Mononuclear cell (primary cell): ENCODE results near the gene PIEZO1. TPM values are rescaled to one million over a fixed set of nuclear protein-coding genes. Genes with fewer than 3 reads are reported as not detected.
A peak's percentile ranks its signal among the peaks of the same experiment; 100 is the strongest.

Experiments
- H3K27me3 ChIP-seq: 2 replicates; pipeline ENCODE4 v1.6.0; 2011; ENCODE audit warnings: low read length, control low read depth; ENCODE audit not compliant: insufficient read depth
- H3K4me1 ChIP-seq: 2 replicates; pipeline ENCODE4 v1.5.1; 2011; ENCODE audit warnings: mild to moderate bottlenecking, low read length, control low read depth; ENCODE audit not compliant: insufficient read depth
- H3K4me3 ChIP-seq: 2 replicates; pipeline ENCODE4 v1.5.1; 2011; ENCODE audit warnings: mild to moderate bottlenecking, low read length, moderate library complexity
- H3K9me3 ChIP-seq: 2 replicates; pipeline ENCODE4 v1.5.1; 2011; ENCODE audit warnings: low read depth, mild to moderate bottlenecking, control low read depth, low read length
- total RNA-seq: library from RNA; depleted of rRNA; stranded (reverse); fragments of >200 nt; gene quantifications from one replicate; pipeline ENCODE4 v1.2.3, GENCODE V29; 2012

PIEZO1 gene
- total RNA-seq, 1 donor: 54.5 TPM

DNA sequence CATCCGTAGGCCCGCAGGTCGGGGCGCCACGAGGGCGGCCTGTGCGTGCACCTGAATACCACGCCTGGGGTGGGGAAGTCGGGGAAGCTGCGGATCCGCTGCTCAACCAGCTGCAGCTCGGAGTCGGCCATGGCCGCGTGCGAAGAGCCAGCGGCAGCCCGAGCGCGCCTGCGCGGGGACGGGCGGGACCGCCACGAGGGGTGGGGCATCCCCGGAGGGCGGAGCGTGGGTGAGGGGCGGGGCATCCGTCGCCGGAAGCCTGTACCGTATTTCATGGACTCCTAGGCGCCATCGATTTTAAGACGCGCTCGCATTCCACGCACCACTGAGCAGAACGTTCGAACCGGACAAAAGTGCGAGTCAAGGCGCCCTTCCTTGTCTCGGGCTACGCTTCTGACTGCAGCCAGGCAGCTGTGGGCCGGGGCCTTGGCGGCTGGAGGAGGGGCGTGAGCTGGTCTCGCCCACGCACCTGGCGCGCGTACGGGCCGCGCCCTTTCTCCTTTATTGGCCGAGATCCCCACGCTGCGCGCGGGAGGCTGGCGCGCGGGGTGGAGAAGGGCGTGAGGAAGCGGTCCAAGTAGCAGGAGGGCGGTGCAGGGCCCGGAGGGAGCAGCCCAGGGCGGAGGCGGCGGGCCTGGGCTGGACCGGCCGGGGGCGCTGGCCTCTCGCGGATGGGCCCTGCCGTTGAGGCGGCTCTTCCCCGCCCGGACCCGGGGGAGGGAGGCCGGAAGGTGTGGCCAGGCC is 26.9 kb upstream of the PIEZO1 start, which contains the start of gene APRT:
Gene APRT (minus strand): TSS at position 160 of the 744 bp plus-strand sequence. CDS start 29 bp downstream, at position 131.
- no peaks in the 10 kb centered on the region for H3K9me3 ChIP-seq
- no peaks in the 10 kb centered on the region for H3K27me3 ChIP-seq
- H3K4me1 ChIP-seq: peaks cover 34% of the 10 kb centered on the region
- H3K4me3 ChIP-seq: peak within 1 kb of the TSS; percentile 48

DNA sequence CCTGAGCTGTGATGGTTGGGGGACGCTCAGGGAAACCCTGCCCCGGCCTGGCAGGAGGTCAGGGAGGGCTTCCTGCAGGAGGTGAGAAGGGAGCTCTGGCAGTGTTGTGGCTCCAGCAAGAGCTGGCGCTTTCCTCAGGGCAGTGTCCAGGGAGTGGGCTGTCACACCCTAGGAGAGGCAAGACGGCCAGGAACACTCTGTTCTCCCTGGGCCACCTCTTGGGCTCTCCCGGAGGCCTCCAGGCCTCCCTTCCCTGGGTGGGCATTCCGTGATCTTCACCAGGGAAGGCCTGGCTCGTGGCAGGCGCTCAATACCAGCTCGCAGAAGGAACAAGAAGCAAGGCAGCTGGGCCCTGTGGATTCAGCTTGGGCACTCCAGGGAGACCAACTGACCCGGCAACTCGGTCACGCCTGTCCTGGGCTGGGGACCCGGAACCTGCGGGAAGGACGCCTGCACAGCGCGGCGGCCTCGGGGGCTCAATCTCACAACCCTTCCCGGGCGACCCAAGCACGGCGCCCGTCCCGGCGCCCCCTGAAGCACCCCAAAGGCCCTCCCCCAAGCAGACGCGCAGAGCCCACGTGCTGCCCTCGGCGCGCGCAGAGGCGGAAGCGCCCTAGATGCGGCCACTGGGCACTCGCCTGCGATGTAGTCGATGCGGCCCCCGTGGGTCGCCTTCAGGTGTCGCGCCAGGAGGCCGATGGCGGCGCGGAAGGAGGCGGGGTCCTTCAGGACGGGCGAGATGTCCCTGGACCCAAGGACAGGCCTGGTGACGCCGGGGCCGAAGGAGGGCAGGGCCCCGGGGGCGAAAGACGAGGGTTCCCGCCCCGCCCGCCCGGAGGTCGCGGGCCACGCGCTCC is 26.1 kb upstream of the PIEZO1 start:
- Histone ChIP-seq H3K4me3 (peak overlapping the region; percentile 48), H3K27me3 (no peaks in the 10 kb centered on the region), H3K9me3 (no peaks in the 10 kb centered on the region), H3K4me1 (peaks cover 34% of the 10 kb centered on the region)

DNA sequence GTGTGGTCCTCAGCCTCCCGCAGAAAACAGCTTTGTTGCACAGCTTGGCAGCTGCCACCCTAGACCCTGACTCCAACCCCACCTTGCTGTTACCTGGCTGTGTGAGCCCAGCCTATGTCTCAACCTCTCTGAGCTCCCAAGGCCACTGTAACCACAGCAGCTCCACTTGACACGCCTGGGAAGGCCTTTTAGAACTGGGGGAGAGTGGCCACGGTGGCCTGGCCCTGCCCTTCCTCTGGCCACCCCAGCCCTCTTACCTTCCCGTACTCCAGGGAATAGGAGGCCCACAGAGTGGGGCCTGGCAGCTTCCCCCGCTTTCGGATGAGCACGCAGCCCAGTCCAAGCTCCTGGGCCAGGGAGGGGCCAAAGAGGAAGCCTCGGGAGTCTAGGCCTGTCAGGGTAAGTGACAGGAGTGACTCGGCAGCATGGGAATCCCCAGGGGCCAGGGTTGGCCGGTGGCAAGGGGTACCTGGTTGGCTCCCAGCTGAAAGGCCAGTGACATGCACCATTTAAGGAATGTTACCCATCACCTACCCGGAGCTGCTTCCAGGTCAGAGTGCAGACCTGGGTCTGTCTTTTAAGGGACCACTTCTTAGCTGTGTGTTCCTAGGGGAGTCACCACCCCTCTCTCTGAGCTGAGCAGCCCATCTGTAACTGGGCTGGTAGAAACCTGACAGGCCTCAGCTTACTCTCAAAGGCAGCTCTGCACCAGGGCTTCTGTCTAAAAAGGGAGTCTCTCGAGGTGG is 25.3 kb upstream of the PIEZO1 start:
- Histone ChIP-seq H3K27me3 (no peaks in the 10 kb centered on the region), H3K9me3 (no peaks in the 10 kb centered on the region), H3K4me3 (peak overlapping the region; percentile 48), H3K4me1 (peaks cover 34% of the 10 kb centered on the region)

DNA sequence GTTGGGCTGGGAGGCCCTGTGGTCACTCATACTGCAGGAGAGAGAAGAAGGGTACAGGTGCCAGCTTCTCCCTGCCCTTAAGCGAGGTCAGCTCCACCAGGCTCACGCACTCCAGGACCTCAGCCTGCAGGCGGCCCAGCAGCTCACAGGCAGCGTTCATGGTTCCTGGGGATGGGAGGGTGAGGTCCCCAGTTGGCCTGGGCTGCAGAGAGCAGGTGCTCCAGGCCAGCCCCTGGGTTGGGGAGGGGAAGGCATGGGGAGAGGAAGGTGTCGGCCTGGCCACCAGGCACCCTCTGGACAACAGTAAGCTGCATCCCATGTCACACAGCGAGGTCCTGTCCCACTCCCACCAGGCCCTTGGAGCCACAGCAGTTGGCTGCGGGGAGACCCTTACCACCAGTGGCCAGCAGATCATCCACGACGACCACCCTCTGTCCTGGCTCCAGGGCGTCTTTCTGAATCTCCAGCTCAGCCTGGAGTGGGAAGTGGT is 24.7 kb upstream of the PIEZO1 start:
- no peak overlapping the region for H3K4me3 ChIP-seq
- H3K4me1 ChIP-seq: peaks cover 39% of the 10 kb centered on the region
- no peaks in the 10 kb centered on the region for H3K27me3 ChIP-seq
- no peaks in the 10 kb centered on the region for H3K9me3 ChIP-seq

DNA sequence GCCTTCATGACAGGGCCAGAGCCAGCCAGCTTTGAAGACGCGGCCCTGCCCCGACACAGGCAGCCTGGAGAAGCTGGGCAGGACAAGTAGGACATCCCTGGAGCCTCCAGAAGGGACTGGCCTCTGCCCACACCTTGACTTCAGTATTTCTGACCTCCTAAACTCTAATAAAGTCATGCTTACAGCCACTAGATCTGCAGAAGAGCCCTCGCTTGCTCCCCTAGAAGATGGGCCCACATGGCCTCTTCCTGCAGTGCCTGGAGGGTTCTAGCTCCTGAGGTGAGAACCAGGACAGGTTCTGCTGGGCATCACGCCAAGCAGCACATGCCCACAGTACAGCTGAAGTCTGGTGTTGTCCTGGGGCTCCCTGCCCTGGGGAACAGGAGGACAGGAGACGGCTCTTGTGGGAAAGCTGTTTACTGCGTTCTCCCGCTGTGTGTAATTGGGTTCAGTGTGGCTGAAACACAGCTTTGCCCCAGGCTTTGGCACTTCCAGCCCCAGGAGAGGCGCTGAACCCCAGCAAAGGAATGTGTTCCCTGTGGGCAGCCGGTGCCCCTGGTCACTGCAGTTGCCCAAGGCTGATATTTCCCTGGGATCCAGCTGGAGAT is 24.2 kb upstream of the PIEZO1 start:
- Histone ChIP-seq H3K4me3 (no peak overlapping the region), H3K27me3 (no peaks in the 10 kb centered on the region), H3K9me3 (no peaks in the 10 kb centered on the region), H3K4me1 (peaks cover 45% of the 10 kb centered on the region)

DNA sequence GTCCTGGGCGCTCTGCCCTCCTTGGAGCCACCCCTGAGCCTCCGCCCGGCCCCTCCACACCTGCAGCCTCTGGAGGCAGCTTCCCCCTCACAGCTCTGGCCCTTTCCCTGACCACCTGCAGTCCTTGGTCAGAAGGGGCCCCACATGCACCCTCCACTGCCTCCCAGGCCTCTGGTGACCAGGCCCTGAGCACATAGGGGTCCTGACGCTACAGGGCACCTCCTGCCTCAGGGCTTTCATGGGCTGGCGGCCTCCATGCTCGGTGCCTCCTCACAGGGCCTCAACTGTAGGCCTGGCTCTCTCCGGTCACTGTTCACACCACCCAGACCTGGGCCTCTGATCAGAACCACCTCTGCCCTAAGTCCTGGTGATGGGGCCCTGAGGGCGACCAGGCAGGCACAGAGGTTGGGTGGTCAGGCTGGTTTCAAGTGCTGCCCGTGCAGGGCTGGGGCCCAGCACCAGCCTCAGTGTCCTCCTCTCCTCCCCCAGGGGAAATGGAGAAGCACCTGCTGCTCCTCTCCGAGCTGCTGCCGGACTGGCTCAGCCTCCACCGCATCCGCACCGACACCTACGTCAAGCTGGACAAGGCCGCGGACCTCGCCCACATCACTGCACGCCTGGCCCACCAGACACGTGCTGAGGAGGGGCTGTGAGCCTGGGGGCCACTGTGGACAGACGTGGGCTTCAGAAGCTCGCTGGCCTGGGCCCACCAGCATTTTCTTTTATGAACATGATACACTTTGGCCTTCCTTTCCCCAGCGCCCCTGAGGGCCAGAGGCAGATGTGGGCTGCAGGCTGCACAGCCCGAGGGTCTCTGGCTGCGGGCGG is 22.8 kb upstream of the PIEZO1 start:
- H3K9me3 ChIP-seq: no peaks in the 10 kb centered on the region
- no peak overlapping the region for H3K4me3 ChIP-seq
- peaks cover 48% of the 10 kb centered on the region for H3K4me1 ChIP-seq
- no peaks in the 10 kb centered on the region for H3K27me3 ChIP-seq

DNA sequence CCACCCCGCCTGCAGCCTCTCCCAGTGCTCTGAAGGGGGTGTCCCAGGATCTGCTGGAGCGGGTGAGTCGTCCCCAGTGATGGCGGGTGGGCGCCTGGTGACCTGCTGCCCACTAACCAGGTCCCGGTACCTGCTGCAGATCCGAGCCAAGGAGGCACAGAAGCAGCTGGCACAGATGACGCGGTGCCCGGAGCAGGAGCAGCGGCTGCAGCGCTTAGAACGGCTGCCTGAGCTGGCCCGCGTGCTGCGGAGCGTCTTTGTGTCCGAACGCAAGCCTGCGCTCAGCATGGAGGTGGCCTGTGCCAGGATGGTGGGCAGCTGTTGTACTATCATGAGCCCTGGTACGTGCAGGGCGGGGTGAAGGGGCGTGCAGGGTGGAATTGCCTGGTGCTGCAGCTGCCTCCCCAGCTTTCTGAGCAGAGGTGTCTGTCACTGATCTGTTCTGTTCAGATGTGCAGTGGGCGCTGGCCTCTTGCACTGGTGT is 22.2 kb upstream of the PIEZO1 start:
- Histone ChIP-seq H3K27me3 (no peaks in the 10 kb centered on the region), H3K9me3 (no peaks in the 10 kb centered on the region), H3K4me1 (peaks cover 48% of the 10 kb centered on the region), H3K4me3 (no peak overlapping the region)

DNA sequence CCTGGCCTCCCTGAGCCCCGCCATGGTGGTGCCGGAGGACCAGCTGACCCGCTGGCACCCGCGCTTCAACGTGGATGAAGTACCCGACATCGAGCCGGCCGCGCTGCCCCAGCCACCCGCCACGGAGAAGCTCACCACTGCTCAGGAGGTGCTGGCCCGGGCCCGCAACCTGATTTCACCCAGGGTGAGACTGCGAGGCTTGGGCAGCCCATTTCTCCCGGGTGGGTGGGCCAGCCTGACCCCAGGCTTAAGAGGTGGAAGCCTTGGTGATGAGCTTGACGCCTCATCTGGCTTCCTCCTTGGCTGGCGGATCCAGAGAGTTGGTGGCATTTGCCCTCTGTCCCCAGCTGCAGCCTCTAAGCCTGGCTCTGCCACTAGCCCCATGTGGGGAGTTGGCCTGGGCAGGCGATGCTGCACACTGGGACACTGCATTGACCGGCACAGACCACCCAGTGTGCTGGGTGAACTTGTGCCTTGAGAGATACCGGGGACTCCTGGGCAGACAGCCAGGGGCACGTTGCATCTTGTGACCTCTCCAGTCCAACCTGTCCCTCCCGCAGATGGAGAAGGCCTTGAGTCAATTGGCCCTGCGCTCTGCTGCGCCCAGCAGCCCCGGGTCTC is 21.6 kb upstream of the PIEZO1 start:
- Histone ChIP-seq H3K9me3 (no peaks in the 10 kb centered on the region), H3K4me1 (peaks cover 51% of the 10 kb centered on the region), H3K4me3 (no peak overlapping the region), H3K27me3 (no peaks in the 10 kb centered on the region)

DNA sequence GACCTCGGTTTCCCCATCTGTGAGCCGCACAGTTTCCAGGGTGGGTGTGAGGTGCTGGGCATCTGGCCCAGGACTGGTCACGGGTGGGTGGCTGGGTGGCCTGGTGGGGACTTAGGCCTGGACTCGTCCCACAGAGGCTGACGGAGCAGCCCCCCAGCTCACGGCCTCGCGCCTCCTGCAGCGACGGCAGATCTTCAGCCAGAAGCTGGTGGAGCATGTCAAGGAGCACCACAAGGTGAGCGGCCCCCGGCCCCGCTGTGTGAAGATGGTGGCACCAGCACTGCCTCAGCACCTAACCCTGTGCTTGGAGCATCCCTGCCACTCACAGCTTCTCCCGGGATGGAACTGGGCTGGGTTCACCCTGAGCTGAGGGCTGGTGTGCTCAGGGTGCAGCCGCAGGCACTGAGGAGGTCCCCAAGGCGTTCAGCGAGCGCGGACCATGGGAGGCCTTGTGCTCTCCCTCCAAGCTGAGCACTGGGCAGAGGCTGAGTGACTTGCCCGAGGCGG is 20.9 kb upstream of the PIEZO1 start:
- Histone ChIP-seq H3K4me1 (peaks cover 47% of the 10 kb centered on the region), H3K27me3 (no peaks in the 10 kb centered on the region), H3K9me3 (no peaks in the 10 kb centered on the region), H3K4me3 (no peak overlapping the region)

DNA sequence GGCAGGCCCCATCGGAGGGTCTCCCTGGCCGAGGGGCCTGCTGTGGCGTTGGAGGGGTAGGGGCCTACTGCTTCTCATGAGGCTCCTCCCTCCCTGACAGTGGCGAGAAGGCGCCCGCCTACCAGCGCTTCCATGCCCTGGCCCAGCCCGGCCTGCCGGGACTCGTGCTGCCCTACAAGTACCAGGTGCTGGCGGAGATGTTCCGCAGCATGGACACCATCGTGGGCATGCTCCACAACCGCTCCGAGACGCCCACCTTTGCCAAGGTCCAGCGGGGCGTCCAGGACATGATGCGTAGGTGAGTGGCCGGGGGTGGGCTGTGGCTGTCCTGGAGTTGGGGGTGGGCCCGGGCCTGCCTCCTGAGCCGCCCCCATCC is 20.3 kb upstream of the PIEZO1 start:
- no peaks in the 10 kb centered on the region for H3K27me3 ChIP-seq
- peaks cover 41% of the 10 kb centered on the region for H3K4me1 ChIP-seq
- no peak overlapping the region for H3K4me3 ChIP-seq
- no peaks in the 10 kb centered on the region for H3K9me3 ChIP-seq

DNA sequence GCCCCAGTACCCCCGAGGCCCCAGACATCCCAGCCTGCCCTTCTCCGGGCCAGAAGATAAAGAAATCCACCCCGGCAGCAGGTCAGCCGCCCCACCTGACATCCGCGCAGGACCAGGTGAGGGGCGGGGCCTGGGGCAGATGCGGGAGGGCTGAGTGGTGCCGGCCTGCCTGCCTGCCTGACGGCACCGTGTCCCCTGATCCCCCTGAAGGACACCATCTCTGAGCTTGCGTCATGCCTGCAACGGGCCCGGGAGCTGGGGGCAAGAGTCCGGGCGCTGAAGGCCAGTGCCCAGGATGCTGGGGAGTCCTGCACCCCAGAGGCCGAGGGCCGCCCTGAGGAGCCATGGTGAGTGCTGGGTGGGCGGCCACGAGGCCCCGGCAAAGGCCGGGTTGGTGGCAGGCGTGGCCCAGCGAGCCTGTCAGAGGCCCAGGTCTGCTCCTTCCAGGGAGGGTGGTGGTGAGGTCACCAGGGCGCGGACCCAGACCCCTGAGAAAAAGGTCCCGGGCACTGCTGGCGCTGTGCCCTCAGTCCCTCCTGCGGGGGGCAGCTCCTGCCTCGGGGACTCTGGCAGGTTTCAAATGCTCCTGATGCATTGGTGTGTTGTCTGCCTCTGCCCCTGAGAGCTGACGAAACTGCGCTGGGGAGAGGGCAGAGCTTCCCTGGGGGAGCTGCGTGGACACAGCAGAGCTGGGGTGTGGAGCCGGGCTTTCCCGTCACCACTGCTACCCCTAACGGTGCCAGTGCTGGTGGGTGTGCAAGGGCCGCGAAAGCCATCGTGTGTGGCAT is 19.7 kb upstream of the PIEZO1 start:
- H3K4me1 ChIP-seq: peaks cover 40% of the 10 kb centered on the region
- no peaks in the 10 kb centered on the region for H3K9me3 ChIP-seq
- H3K4me3 ChIP-seq: no peak overlapping the region
- H3K27me3 ChIP-seq: no peaks in the 10 kb centered on the region

DNA sequence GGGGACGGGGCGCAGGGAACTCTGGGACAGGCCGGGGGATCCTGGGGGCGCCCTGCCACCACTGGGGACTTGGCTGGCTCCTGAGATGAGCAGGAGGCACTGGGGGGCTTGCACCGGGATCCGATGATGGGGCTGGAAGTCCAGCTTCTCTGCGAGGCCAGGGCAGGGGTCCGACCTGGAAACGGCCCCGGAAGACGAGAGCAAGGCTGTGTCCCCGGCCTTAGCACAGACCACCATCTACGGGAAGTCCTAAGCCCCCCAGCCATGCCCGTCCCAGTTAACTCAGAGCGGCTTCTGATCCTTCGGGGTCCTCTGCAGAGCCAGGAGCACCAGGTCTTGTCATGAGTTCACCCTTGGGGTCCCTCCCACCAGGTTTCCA is 19.1 kb upstream of the PIEZO1 start:
- Histone ChIP-seq H3K4me1 (peaks cover 40% of the 10 kb centered on the region), H3K9me3 (no peaks in the 10 kb centered on the region), H3K4me3 (no peak overlapping the region), H3K27me3 (no peaks in the 10 kb centered on the region)
